ENCODE measurements around the gene NOX5.
"Not testable (repeated sequence)": the region's sequence is repeated elsewhere in the genome, so short reads cannot be mapped to it uniquely, and the experiment has no call there.

NOX5 gene

GRCh38 chr15:69058830-69059556, 44.5 kb downstream of the NOX5 start:
- DNase-seq (ENCODE audit: low read depth in 2 of 2) = peak; percentile 27 to 40

GRCh38 chr15:69059557-69059943, 45.1 kb downstream of the NOX5 start:
- DNase-seq (ENCODE audit: low read depth in 2 of 2) = no peak

- no peak for DNase-seq (ENCODE audit: low read depth in 2 of 2)
These were observed 45.6 kb downstream of the NOX5 start for GRCh38 chr15:69060041-69060481.

- peak in 1 of 2 donors; percentile 1 for DNase-seq (ENCODE audit: low read depth in 2 of 2)
These were observed 46.2 kb downstream of the NOX5 start for GRCh38 chr15:69060744-69061143.

- DNase-seq (ENCODE audit: low read depth in 2 of 2) = no peak
These were observed 46.9 kb downstream of the NOX5 start for GRCh38 chr15:69061414-69061842.

GRCh38 chr15:69064649-69065048, 50.2 kb downstream of the NOX5 start:
- DNase-seq (ENCODE audit: low read depth in 2 of 2) = no peak

GRCh38 chr15:69066007-69066995, 51.8 kb downstream of the NOX5 start:
- DNase-seq (ENCODE audit: low read depth in 2 of 2) = no peak

GRCh38 chr15:69067296-69067695, 52.8 kb downstream of the NOX5 start:
- no peak for DNase-seq (ENCODE audit: low read depth in 2 of 2)

- no peak for DNase-seq (ENCODE audit: low read depth in 2 of 2)
These were observed 53.7 kb downstream of the NOX5 start for GRCh38 chr15:69068157-69068556.

GRCh38 chr15:69069290-69069689, 54.8 kb downstream of the NOX5 start:
- DNase-seq (ENCODE audit: low read depth in 2 of 2) = not testable (repeated sequence)

- DNase-seq (ENCODE audit: low read depth in 2 of 2) = no peak
These were observed 55.5 kb downstream of the NOX5 start for GRCh38 chr15:69069996-69070395.

GRCh38 chr15:69070396-69070795, 55.9 kb downstream of the NOX5 start:
- no peak for DNase-seq (ENCODE audit: low read depth in 2 of 2)

GRCh38 chr15:69071260-69071659, 56.8 kb downstream of the NOX5 start:
- no peak for DNase-seq (ENCODE audit: low read depth in 2 of 2)

- no peak for DNase-seq (ENCODE audit: low read depth in 2 of 2)
These were observed 58.4 kb downstream of the NOX5 start for GRCh38 chr15:69072906-69073305.

GRCh38 chr15:69074001-69074842, 59.7 kb downstream of the NOX5 start:
- DNase-seq (ENCODE audit: low read depth in 2 of 2) = no peak

- no peak for DNase-seq (ENCODE audit: low read depth in 2 of 2)
These were observed 60.3 kb downstream of the NOX5 start for GRCh38 chr15:69074843-69075224.

- DNase-seq (ENCODE audit: low read depth in 2 of 2) = no peak
These were observed 60.9 kb downstream of the NOX5 start for GRCh38 chr15:69075440-69075839.

GRCh38 chr15:69076756-69077155, 62.3 kb downstream of the NOX5 start:
- DNase-seq (ENCODE audit: low read depth in 2 of 2) = no peak

GRCh38 chr15:69078638-69079037, 64.1 kb downstream of the NOX5 start:
- no peak for DNase-seq (ENCODE audit: low read depth in 2 of 2)

- no peak for DNase-seq (ENCODE audit: low read depth in 2 of 2)
These were observed 66.1 kb downstream of the NOX5 start for GRCh38 chr15:69080295-69081248.
